ENCODE results near the gene SIRPB2. TPM values are rescaled to one million over a fixed set of nuclear protein-coding genes. Genes with fewer than 3 reads are reported as not detected.

Gene SIRPB2
- total and polyA plus RNA-seq, 2 of the 8 experiments (the other 6 are each of a cell fraction or from before 2014, with no cell fraction given): 0.28 TPM; not detected in 1

DNA sequence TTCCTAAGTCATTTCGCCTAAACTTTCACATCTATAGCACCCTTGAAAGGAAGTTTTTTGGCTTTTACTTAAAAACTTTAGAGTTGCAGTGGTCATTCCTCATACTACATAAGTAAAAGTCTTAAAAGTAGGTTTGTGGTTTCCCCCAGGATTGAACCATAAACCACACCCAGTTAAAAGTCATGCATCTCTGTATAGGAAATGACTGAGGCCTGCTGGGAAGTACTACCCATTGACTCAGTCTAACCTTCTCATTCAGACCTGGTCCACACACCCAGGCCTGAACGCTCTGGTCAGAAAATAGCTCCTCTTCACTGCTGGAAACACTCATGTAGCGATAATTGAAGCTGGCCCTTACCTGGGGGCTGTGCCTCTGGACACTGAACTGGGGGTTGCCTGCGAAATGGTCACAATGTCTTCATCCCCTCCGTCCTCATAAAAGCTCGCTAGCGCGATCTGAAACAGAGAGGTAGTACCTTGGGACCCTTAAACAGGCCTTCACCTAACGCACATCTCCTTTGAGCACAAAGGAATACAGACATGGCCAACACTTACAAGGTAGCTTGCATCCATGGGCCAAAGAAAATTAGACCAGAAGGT lies 27.1 kb downstream of the SIRPB2 start:
- FAIRE-seq (no peak), DNase-seq (ENCODE audit: low read depth in 1 of 2, low spot score in 2 of 2) (peak in 1 of 2 experiments; percentile 6)
- Histone ChIP-seq H3K18ac (ENCODE audit: extremely low read depth, low read length) (no peak overlapping the region), H3K79me2 (ENCODE audit: control insufficient read depth in 1 of 2, insufficient read depth in 2 of 2, low read length in 2 of 2) (peaks cover 9 to 55% of the 10 kb centered on the region in 2 experiments; a peak in 3 of 4 replicates), H2BK20ac (ENCODE audit: low read length) (no peak overlapping the region), H3K27ac (ENCODE audit: low read depth, low read length) (no peak overlapping the region), H4K5ac (ENCODE audit: insufficient read length, low read depth, low read length) (no peak overlapping the region), H3K23ac (ENCODE audit: insufficient read length) (no peak overlapping the region), H4K20me1 (replicated peaks in 1 of 2; ENCODE audit: control insufficient read depth in 1 of 2, insufficient read depth in 2 of 2, low read length in 2 of 2) (peaks cover 2 to 18% of the 10 kb centered on the region in 2 experiments), H2AFZ (ENCODE audit: low read length) (no peak overlapping the region), H3K56ac (replicated peaks; ENCODE audit: insufficient read length, low read depth, low read length) (no peak overlapping the region), H3K23me2 (ENCODE audit: low read depth, low read length) (peaks cover 6% of the 10 kb centered on the region), H3K4me3 (ENCODE audit: extremely low read depth in 1 of 4, insufficient read depth in 2 of 4, low read depth in 3 of 4, low read length in 4 of 4) (no peak overlapping the region), H2BK15ac (ENCODE audit: low read length) (no peak overlapping the region), H2BK120ac (replicated peaks; ENCODE audit: low read depth, low read length) (no peak overlapping the region), H2AK5ac (ENCODE audit: low read depth, low read length) (no peak overlapping the region), H3K4me1 (replicated peaks in 1 of 4; ENCODE audit: control insufficient read depth in 3 of 4, insufficient read depth in 4 of 4, low read length in 3 of 4) (peaks cover 3 to 14% (median 6%) of the 10 kb centered on the region in 4 experiments; a peak in 6 of 7 replicates), H3K27me3 (replicated peaks in 1 of 4; ENCODE audit: control insufficient read depth in 3 of 4, extremely low read depth in 1 of 4, insufficient read depth in 3 of 4, low read length in 3 of 4) (no peaks in the 10 kb centered on the region), H4K91ac (replicated peaks; ENCODE audit: insufficient read length, low read length) (no peak overlapping the region), H3K14ac (ENCODE audit: insufficient read length) (no peak overlapping the region), H3K4ac (replicated peaks; ENCODE audit: insufficient read length, low read depth, low read length) (no peak overlapping the region), H3K9ac (replicated peaks in 1 of 4; ENCODE audit: extremely low read depth in 1 of 4, low read depth in 3 of 4, low read length in 3 of 4) (no peak overlapping the region; a peak in 1 of 7 replicates), H3K9me3 (ENCODE audit: insufficient read depth in 2 of 2, low read depth in 1 of 2, low read length in 1 of 2) (no peaks in the 10 kb centered on the region), H2BK12ac (ENCODE audit: low read depth, low read length) (no peak overlapping the region), H3K79me1 (ENCODE audit: low read depth, low read length) (peaks cover 11% of the 10 kb centered on the region), H4K8ac (ENCODE audit: extremely low read depth, insufficient read depth, low read length) (no peak overlapping the region), H2BK5ac (ENCODE audit: low read depth, low read length) (no peak overlapping the region), H3K4me2 (ENCODE audit: insufficient read depth in 1 of 2, low read depth in 2 of 2, low read length in 2 of 2) (no peak overlapping the region), H3K36me3 (ENCODE audit: control insufficient read depth in 2 of 4, insufficient read depth in 4 of 4, low read length in 3 of 4) (peaks cover 2 to 23% (median 15%) of the 10 kb centered on the region in 4 experiments; a peak in 7 of 8 replicates)
- TF ChIP-seq RBBP5 (IDR thresholded peaks at IDR 0.05; ENCODE audit: borderline replicate concordance, low read depth, low read length) (no peak), SRF (IDR thresholded peaks at IDR 0.05; ENCODE audit: low read depth, low read length) (no peak), BRCA1 (IDR thresholded peaks at IDR 0.05; ENCODE audit: low read depth, low read length) (no peak), YY1 (IDR thresholded peaks at IDR 0.05; ENCODE audit: low read depth, low read length) (no peak), SAP30 (IDR thresholded peaks at IDR 0.05; ENCODE audit: insufficient read depth, insufficient replicate concordance, low read length) (no peak), CHD2 (IDR thresholded peaks at IDR 0.05; ENCODE audit: low read length) (no peak), JUND (IDR thresholded peaks at IDR 0.05; ENCODE audit: low read length) (no peak), SIX5 (IDR thresholded peaks at IDR 0.05; ENCODE audit: low read depth, low read length) (no peak), HDAC6 (IDR thresholded peaks at IDR 0.05; ENCODE audit: low read depth, low read length) (no peak)
- ChIA-PET POLR2A (ENCODE audit: partially characterized antibody) (interaction anchor here (0.7 kb wide), 1 partner anchor 86 kb away, joined by 3 read pairs; no protein-coding TSS in a partner anchor), CTCF (ENCODE audit: partially characterized antibody) (interaction anchor here (0.6 kb wide), 1 partner anchor 739 kb away, joined by 3 read pairs; no protein-coding TSS in a partner anchor)
- WGBS, 2 experiments (ENCODE audit: extremely low coverage in 1 of 2, insufficient coverage in 1 of 2, insufficient read length in 1 of 2, insufficient replicate concordance in 2 of 2, low coverage in 1 of 2, low lambda C conversion rate in 2 of 2, missing lambda C conversion rate in 1 of 2): 94% methylated on average over 9 of the region's 9 CpGs; no CpG with 5 or more reads in 1 of the 2 experiments

All from H1 (cell line).